Small intestine (tissue), 4 donors: Measurements from ENCODE around the gene SOD2. TPM values are rescaled to one million over a fixed set of nuclear protein-coding genes. Genes with fewer than 3 reads are reported as not detected.

ENCODE experiments used
- polyA plus RNA-seq, 4 donors: library from polyadenylated mRNA; stranded (reverse) in 3 of 4; unstranded in 1 of 4; fragments of 200-250 nt in 3 of 4; fragments of 120-200 nt in 1 of 4; gene quantifications; one replicate each; pipeline versions ENCODE4 v1.2.1 to v1.2.3, GENCODE V29; 2013
- donor health status: healthy with polysubstance abuse.
- donor health status: Bipolar disorder and iron deficiency.
- donor health status: healthy.

SOD2 gene
- polyA plus RNA-seq, 4 donors: 81.6 to 250 (median 140) TPM

Other genes starting within 250 kb of the SOD2 start
- 100 to 1,000 TPM in 1 of 4 donors, 10 to 100 TPM in 3; 57.6 to 102 (median 76.7) TPM for gene WTAP, start 34.3 kb upstream of the SOD2 start, polyA plus RNA-seq
- 10 to 100 TPM; 12.2 to 55.0 (median 21.6) TPM for gene ACAT2, start 68.8 kb upstream of the SOD2 start, polyA plus RNA-seq
- gene TCP1, start 96.4 kb upstream of the SOD2 start, polyA plus RNA-seq: 100 to 1,000 TPM in 2 of 4 donors, 10 to 100 TPM in 2; 67.8 to 215 (median 89.8) TPM
- 10 to 100 TPM; 74.8 to 83.3 (median 78.0) TPM for gene MRPL18, start 97.2 kb upstream of the SOD2 start, polyA plus RNA-seq
- under 1 TPM in 2 of 4 donors, not detected in 2; 0.04 to 0.16 TPM for gene PNLDC1, start 107.0 kb upstream of the SOD2 start, polyA plus RNA-seq
- under 1 TPM in 1 of 4 donors, not detected in 3; under 0.01 TPM for gene MAS1, start 197.7 kb upstream of the SOD2 start, polyA plus RNA-seq